ENCODE data around the gene TBC1D19.
"Not testable (repeated sequence)": the region's sequence is repeated elsewhere in the genome, so short reads cannot be mapped to it uniquely, and the experiment has no call there.

TBC1D19 gene

GRCh38 chr4:26583865-26584652, at the start of gene TBC1D19:
Gene TBC1D19, plus strand, starts transcription at chr4:26584084. Its CDS starts 110 bp downstream, at chr4:26584194.
- peak; percentile 91 for DNase-seq (ENCODE audit: low spot score)

GRCh38 chr4:26542991-26543390, 40.9 kb upstream of the TBC1D19 start:
- no peak for DNase-seq (ENCODE audit: low spot score)

- DNase-seq (ENCODE audit: low spot score), result no peak
Observed at GRCh38 chr4:26544421-26544820, 39.5 kb upstream of the TBC1D19 start.

GRCh38 chr4:26548379-26548778, 35.5 kb upstream of the TBC1D19 start:
- not testable (repeated sequence) for DNase-seq (ENCODE audit: low spot score)

GRCh38 chr4:26557164-26557563, 26.7 kb upstream of the TBC1D19 start:
- no peak for DNase-seq (ENCODE audit: low spot score)

GRCh38 chr4:26558166-26558895, 25.6 kb upstream of the TBC1D19 start:
- DNase-seq (ENCODE audit: low spot score), result no peak

- DNase-seq (ENCODE audit: low spot score), result no peak
Observed at GRCh38 chr4:26566133-26566532, 17.8 kb upstream of the TBC1D19 start.

GRCh38 chr4:26568446-26568994, 15.4 kb upstream of the TBC1D19 start:
- DNase-seq (ENCODE audit: low spot score), result no peak

GRCh38 chr4:26570596-26570995, 13.3 kb upstream of the TBC1D19 start:
- no peak for DNase-seq (ENCODE audit: low spot score)

GRCh38 chr4:26573389-26573794, 10.5 kb upstream of the TBC1D19 start:
- DNase-seq (ENCODE audit: low spot score), result no peak

- no peak for DNase-seq (ENCODE audit: low spot score)
Observed at GRCh38 chr4:26574563-26574962, 9.3 kb upstream of the TBC1D19 start.

- no peak for DNase-seq (ENCODE audit: low spot score)
Observed at GRCh38 chr4:26576231-26576739, 7.6 kb upstream of the TBC1D19 start.

- no peak for DNase-seq (ENCODE audit: low spot score)
Observed at GRCh38 chr4:26577066-26577465, 6.8 kb upstream of the TBC1D19 start.

GRCh38 chr4:26579169-26579568, 4.7 kb upstream of the TBC1D19 start:
- DNase-seq (ENCODE audit: low spot score), result no peak

- not testable (repeated sequence) for DNase-seq (ENCODE audit: low spot score)
Observed at GRCh38 chr4:26581341-26581740, 2.5 kb upstream of the TBC1D19 start.

GRCh38 chr4:26583538-26583864, 383 bp upstream of the TBC1D19 start:
- DNase-seq (ENCODE audit: low spot score), result no peak

GRCh38 chr4:26584725-26585124, 841 bp downstream of the TBC1D19 start:
- DNase-seq (ENCODE audit: low spot score), result peak; percentile 5

GRCh38 chr4:26589705-26590104, 5.8 kb downstream of the TBC1D19 start:
- DNase-seq (ENCODE audit: low spot score), result no peak

GRCh38 chr4:26590639-26591038, 6.8 kb downstream of the TBC1D19 start:
- DNase-seq (ENCODE audit: low spot score), result no peak

- DNase-seq (ENCODE audit: low spot score), result not testable (repeated sequence)
Observed at GRCh38 chr4:26593557-26593956, 9.7 kb downstream of the TBC1D19 start.

- no peak for DNase-seq (ENCODE audit: low spot score)
Observed at GRCh38 chr4:26594371-26594770, 10.5 kb downstream of the TBC1D19 start.

GRCh38 chr4:26594778-26595177, 10.9 kb downstream of the TBC1D19 start:
- DNase-seq (ENCODE audit: low spot score), result no peak

- no peak for DNase-seq (ENCODE audit: low spot score)
Observed at GRCh38 chr4:26596843-26597242, 13.0 kb downstream of the TBC1D19 start.
